WERI-Rb-1 (cell line): ENCODE results near the gene LMNTD2.

Source experiments
- DNase-seq: peaks from one replicate; pipeline ENCODE4 v3.0.0-alpha.2; 2020
- H3K27ac ChIP-seq: fragments of 250-450 bp; sonication (Bioruptor Pico); 2 replicates; pipeline ENCODE4 v1.5.1; 2020; ENCODE audit warnings: mild to moderate bottlenecking, moderate library complexity
- H3K27me3 ChIP-seq: fragments of 250-450 bp; sonication (Bioruptor Pico); 2 replicates; pipeline ENCODE4 v1.5.1; 2021; ENCODE audit warnings: mild to moderate bottlenecking, low read depth, moderate library complexity; ENCODE audit not compliant: insufficient read depth, severe bottlenecking
- H3K36me3 ChIP-seq: fragments of 250-450 bp; sonication (Bioruptor Pico); 2 replicates; pipeline ENCODE4 v1.5.1; 2020; ENCODE audit warnings: mild to moderate bottlenecking, moderate library complexity
- H3K4me3 ChIP-seq: 2 replicates; pipeline ENCODE4 v1.5.1; 2011; ENCODE audit warnings: low read depth, mild to moderate bottlenecking, control low read depth, low read length
- H3K9me3 ChIP-seq: fragments of 250-450 bp; sonication (Bioruptor Pico); 2 replicates; pipeline ENCODE4 v1.5.1; 2021; ENCODE audit warnings: mild to moderate bottlenecking, moderate library complexity; ENCODE audit not compliant: severe bottlenecking
- CTCF ChIP-seq: IDR thresholded peaks from 2 replicates; pipeline ENCODE4 v1.5.1; 2011; ENCODE audit warnings: low read depth, mild to moderate bottlenecking, control low read depth, inconsistent platforms, low read length

Gene LMNTD2

GRCh38 chr11:506995-507726 lies 53.4 kb downstream of the LMNTD2 start, which contains the start of gene RNH1:
Gene RNH1 (minus strand): TSS chr11:507242. CDS start chr11:502162, 5,080 bp downstream.
- H3K27me3 ChIP-seq: no peaks in the 10 kb centered on the region
- peak within 1 kb of the TSS; percentile 63 for H3K4me3 ChIP-seq
- TF ChIP-seq CTCF: no peak
- peak within 1 kb of the TSS; percentile 98 for H3K27ac ChIP-seq
- no peaks in the 10 kb centered on the region for H3K9me3 ChIP-seq
- H3K36me3 ChIP-seq: peaks cover 27% of the 10 kb centered on the region
- peak; percentile 97 for DNase-seq

- peak overlapping the region; percentile 98 for H3K27ac ChIP-seq
- no peaks in the 10 kb centered on the region for H3K9me3 ChIP-seq
- peaks cover 30% of the 10 kb centered on the region for H3K36me3 ChIP-seq
- no peaks in the 10 kb centered on the region for H3K27me3 ChIP-seq
- peak overlapping the region; percentile 63 for H3K4me3 ChIP-seq
- peak; percentile 97 for DNase-seq
- TF ChIP-seq CTCF: no peak
Observed at GRCh38 chr11:506238-506994, 54.1 kb downstream of the LMNTD2 start.

GRCh38 chr11:504994-505344 lies 55.6 kb downstream of the LMNTD2 start:
- Histone ChIP-seq H3K9me3 (no peaks in the 10 kb centered on the region), H3K4me3 (no peak overlapping the region), H3K36me3 (peaks cover 38% of the 10 kb centered on the region), H3K27me3 (no peaks in the 10 kb centered on the region), H3K27ac (no peak overlapping the region)
- no peak for TF ChIP-seq CTCF
- DNase-seq: no peak
